Amniotic epithelial cell (primary cell): ENCODE results near the gene OSBPL7.

Experiments used
- DNase-seq: peaks from one replicate; pipeline ENCODE4 v3.0.0-alpha.2; 2010; ENCODE audit warnings: low read depth

The OSBPL7 gene

DNA sequence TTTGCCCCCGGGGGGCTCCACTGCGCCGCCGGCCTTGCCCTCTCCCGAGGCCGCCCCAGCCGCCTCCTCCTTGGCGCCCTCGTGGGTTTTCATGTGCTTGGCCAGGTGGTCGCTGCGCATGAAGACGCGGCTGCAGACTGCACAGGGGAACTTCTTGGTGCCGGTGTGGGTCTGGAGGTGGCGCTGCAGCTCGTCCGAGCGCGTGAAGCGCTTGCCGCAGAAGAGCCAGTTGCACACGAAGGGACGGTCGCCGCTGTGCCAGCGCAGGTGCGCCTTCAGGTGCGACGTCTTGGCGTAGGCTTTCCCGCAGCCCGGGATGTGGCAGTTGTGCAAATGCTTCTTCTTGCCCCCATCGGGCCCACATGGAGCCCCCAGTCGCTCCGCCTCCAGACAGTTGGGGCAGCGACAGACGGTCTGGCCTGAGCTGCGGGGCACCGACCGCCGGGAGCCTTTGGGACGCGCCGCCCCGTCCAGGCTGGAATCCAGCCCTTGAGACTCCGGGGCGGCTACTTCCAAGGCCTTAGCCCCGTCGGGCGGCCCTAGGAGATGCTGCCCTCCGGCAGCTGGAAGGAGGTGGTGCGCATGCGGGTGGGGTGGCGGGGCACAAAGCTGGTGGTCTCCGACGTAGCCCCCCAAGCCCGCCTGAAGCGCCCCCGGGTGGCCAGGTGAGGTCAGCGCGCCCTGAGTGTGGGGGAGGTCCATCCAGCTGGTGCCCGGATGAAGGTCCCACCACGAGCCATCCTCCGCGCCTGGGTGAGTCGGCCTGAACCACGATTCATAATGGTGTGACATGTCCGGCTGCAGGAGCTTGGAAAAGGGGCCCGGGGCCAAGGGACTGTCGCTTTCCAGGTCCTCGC is 26.0 kb upstream of the OSBPL7 start:
- DNase-seq: no peak

- DNase-seq: no peak
These were observed 25.2 kb upstream of the OSBPL7 start for GRCh38 chr17:47846716-47847340.

DNA sequence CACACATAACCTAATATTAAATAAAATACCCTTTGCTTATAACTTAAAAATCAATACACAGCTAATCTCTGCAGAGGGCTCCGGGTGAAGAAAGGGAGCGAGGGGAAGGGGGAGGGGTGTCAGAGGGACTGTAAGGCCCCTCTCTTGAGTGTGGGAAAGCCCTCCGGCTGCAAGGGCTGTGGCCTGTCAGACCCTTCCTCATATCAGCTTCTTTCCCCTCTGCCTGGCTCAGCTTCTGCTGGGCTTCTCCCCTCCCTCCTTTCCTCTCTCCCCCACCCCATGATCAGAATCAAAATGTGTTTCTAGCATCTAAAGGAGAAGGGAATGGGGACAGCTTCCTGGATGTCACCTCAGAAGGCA is 24.1 kb upstream of the OSBPL7 start:
- DNase-seq: no peak

GRCh38 chr17:47844814-47845715 is 23.5 kb upstream of the OSBPL7 start:
- DNase-seq: peak; percentile 70

DNA sequence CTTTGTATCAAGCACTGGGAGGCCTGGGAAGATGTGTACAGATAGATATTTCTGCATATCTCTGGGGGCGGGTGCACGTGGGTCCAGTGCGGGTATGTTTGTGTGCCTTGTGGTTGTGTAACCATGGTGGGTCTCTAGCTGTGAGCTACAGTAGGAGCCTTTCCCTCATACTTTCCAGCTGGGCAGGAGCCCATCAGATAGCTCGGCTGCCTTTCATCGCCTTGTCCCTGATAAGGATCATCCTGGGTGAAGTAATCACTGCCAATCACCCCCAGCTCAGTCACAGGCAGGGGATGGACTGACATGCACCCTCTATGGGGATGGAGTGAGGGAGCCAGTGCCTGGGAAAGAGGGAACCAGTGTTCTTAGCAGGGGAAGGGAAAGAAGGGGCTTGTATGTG is 22.6 kb upstream of the OSBPL7 start:
- DNase-seq: peak; percentile 98

- DNase-seq: no peak
These were observed 21.8 kb upstream of the OSBPL7 start for GRCh38 chr17:47843391-47843730.

DNA sequence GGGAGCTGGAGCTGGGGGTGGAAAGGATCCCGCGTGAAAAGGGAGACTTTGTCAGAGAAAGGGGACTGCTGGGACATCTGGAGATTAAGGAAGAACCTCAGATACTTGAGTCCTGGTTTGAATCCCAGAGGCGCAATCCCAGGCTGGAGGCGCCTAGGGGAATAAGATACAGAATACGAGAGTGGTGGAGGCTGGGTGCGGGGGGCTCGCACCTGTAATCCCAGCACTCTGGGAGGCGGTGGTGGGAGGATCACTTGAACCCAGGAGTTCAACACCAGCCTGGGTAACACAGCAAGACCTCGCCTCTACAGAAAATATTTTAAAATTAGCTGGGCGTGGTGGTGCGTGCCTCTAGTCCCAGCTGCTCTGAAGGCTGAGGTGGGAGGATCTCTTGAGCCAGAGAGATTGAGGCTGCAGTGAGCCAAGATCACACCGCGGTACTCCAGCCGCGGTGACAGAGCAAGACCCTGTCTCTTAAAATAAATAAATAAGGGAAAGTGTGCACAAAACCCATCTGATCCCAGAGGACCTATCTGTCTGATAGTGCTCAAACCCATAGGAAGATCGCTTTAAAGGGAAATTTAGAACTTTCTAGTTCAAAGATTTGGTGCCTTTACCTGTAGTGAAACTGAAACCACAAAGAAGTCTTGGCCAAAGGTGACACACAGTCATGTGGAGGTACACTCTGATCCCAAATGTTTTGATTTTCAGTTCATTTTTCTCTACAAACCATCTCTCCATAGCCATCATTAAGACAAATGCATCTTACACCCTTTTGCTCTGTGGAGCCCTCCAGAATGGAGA is 20.1 kb upstream of the OSBPL7 start:
- DNase-seq: no peak

GRCh38 chr17:47840742-47841487 is 19.3 kb upstream of the OSBPL7 start, which contains the start of gene SCRN2:
SCRN2 (minus strand) TSS chr17:47841273; CDS start chr17:47840843, 430 bp downstream.
- peak; percentile 68 for DNase-seq

- DNase-seq: no peak
These were observed 18.6 kb upstream of the OSBPL7 start for GRCh38 chr17:47840001-47840741.

DNA sequence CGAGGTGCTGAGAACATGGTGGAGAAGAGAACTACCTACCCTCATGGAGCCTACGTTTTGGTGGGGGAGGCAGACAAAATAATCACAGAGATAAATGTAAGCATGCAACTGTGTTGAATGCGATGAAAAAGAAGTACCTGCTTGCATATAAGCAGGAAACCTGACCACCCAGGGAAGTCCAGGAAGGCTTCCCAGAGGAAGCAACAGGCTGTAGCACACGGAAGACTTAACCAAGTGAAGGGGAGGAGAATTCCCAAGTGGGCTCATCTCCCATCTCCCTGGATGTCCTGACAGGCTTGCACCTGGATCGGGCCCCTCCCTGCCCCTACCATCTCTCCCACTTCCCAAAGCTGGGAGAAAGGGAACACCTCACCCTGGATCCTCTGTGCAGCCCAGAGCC is 17.5 kb upstream of the OSBPL7 start:
- no peak for DNase-seq

DNA sequence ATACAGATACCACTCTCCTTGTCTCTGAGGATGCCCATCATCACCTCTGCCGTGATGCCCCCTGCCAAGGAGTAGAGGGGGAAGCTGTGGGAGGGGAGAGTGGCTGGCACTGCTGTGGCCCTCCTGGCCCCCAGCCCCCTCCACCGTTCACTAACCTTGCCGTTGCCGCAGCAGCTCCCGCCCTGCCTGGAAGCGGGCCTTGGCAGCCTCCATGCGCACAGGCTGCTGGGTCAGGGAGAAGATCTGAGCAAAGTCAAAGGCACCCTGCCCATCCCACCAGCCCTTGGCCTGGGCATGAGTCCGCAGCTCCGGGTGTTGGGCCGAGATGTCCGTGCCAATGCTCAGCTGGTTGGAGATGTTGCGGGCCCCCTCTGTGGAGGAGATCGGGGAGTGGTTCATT is 17.0 kb upstream of the OSBPL7 start:
- DNase-seq: no peak

DNA sequence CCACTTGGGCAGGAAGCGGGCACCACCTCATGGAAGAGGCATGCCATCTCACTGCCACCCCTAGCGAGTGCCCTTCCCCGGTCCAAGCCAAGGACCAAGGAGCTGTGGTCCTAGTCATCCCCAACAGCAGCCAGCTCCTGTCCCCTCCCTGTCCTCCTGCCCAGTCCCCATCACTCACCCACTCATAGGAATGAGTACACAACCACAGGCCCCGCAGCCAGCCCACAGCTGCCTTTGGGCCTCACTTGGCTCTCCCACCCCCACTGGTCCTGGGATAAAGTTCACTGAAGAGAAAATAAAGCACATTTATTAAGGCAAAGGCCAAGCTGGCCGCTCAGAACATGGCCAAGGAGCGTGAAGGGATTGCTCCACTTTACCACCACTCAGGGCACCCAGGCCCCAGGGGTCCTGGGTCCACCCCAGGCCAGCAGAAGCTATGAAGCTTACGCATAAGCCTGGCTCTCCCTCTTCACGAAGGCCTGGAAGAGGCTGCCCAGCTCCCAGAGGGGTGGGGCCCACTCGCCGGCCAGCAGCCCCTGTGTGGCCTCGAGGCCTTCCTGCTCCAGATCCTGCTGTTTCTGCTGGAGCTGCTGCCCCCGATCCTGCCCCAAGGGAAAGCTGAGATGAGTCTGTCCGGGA is 15.9 kb upstream of the OSBPL7 start:
- no peak for DNase-seq

- DNase-seq: no peak
These were observed 15.0 kb upstream of the OSBPL7 start for GRCh38 chr17:47836601-47837000.

GRCh38 chr17:47834756-47835155 is 13.2 kb upstream of the OSBPL7 start:
- DNase-seq: no peak

DNA sequence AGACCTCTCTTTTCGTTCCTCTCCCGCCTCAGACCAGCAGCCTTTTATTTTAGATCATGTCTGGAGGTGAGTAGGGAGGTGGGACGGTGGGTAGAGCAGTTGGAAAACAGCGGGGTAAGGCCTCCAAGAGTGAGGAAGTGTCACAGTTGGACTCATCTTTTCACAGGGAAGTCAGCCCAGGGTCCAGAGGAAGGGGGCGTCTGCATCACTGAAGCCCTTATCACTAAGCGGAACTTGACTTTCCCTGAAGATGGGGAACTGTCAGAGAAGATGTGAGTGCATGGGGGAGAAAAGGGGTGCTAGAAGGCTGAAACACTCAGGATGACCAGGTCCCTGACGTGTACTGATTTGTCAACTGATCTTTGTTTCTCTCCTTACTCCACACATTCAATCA is 10.3 kb upstream of the OSBPL7 start:
- no peak for DNase-seq

DNA sequence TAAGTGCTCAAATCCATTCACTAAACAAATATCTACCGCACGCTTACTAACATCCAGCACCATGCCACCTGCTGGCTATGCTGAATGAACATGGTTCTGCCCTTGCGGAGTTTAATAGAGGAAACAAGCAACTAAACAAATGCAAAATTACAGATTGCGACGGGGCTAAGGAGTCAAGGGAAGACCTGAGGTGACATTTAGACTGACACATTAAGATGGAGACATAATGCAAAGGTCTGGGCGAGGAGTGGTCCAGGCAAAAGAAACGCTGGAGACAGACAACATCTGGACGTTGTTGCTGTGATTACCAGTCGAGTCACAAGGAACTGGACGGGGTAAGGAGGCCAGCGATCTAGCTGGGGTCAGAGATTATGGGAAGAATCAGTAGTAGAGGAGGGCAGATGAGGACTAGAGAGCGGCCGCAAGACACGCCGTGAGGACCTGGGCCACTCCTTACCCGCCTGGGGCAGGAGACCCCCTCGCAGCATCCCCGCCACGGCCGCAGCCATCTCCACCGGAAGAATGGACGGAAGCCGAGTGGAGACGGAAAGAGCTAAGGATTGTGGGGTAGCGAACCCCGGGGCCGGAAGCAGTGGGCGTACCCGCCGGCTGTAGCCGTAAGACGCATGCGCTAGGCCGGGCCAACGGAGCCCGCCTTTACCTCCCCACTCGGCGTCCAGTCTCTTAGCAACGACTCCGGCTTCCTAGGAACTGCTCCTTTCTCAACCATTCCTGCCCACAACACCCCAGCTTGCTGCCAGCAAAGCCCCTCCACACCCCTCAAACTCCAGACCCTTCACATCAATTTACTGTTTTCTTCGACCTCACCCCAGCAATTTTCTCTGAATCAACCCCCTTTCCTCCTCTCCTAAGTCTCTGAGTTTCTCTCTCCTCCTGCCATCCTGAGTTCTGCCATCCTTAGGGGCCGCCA is 9.7 kb upstream of the OSBPL7 start, which contains the start of the genes LRRC46 and MRPL10:
LRRC46 (plus strand) TSS at position 668 of the 931 bp plus-strand sequence. CDS start 320 bp downstream, outside the sequence.
MRPL10 (minus strand) TSS at position 539 of the 931 bp plus-strand sequence; CDS start at position 509, 30 bp downstream.
- DNase-seq: peak; percentile 88

DNA sequence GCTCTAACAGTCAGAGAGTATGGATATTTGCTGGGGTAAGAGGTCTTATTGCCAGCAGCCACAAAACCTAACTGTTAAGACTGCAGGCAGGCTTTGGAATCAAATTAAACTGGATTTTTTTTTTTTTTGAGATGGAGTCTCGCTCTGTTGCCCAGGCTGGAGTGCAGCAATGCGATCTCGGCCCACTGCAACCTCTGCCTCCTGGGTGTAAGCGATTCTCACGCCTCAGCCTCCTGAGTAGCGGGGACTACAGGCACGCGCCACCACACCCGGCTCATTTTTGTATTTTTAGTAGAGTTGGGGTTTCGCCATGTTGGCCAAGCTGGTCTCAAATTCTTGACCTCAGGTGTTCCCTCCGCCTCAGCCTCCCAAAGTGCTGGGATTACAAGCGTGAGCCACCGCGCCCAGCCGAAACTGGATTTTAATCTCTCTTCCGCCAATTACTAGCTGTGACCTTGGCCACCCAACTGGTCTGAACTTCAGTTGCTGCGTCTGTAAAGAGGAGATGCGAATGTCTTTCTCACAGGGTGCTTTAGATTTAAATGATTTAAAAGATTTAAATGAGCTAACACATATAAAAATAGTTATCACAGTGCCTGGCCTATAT is 8.9 kb upstream of the OSBPL7 start:
- no peak for DNase-seq

GRCh38 chr17:47829870-47830269 is 8.3 kb upstream of the OSBPL7 start:
- DNase-seq: no peak
